Measurements from ENCODE around the gene SRD5A1.

- TF ChIP-seq PATZ1 (CRISPR knock-in tag; IDR thresholded peaks at IDR 0.05; ENCODE audit: borderline replicate concordance) (no peak), ZNF70 (CRISPR knock-in tag; IDR thresholded peaks at IDR 0.05) (no peak), TSHZ2 (CRISPR knock-in tag; IDR thresholded peaks at IDR 0.05) (no peak), ZC3H10 (CRISPR knock-in tag; IDR thresholded peaks at IDR 0.05) (no peak), ARNTL (CRISPR knock-in tag; IDR thresholded peaks at IDR 0.05; ENCODE audit: borderline replicate concordance, low read depth) (no peak), PPARA (CRISPR knock-in tag; IDR thresholded peaks at IDR 0.05; ENCODE audit: borderline replicate concordance) (no peak), ZFP30 (CRISPR knock-in tag; IDR thresholded peaks at IDR 0.05) (no peak), RARB (CRISPR knock-in tag; IDR thresholded peaks at IDR 0.05) (no peak), CREB5 (CRISPR knock-in tag; IDR thresholded peaks at IDR 0.05; ENCODE audit: low read depth) (no peak), GLIS3 (CRISPR knock-in tag; IDR thresholded peaks at IDR 0.05) (no peak), ZNF565 (CRISPR knock-in tag; conservative IDR thresholded peaks at IDR 0.05; ENCODE audit: low read depth) (no peak), CSRNP3 (CRISPR knock-in tag; IDR thresholded peaks at IDR 0.05) (no peak), CSDC2 (CRISPR knock-in tag; IDR thresholded peaks at IDR 0.05) (no peak)
Measured at GRCh38 chr5:6594066-6594465, 39.2 kb upstream of the SRD5A1 start.

Data from SK-N-SH treated with all-trans-retinoic acid at 6 μM for 48 hours (cell line).